HEK293 (cell line): ENCODE measurements around the gene CCM2.
"Not testable (repeated sequence)": the region's sequence is repeated elsewhere in the genome, so short reads cannot be mapped to it uniquely, and the experiment has no call there.

Experiments
- CTCF ChIP-seq: fragments of 450-650 bp; formaldehyde crosslinking; IDR thresholded peaks from 2 replicates; pipeline ENCODE4 v1.5.1; 2016; ENCODE audit warnings: missing biosample characterization, missing genetic modification characterization
- REPIN1 ChIP-seq: fragments of 450-650 bp; formaldehyde crosslinking; IDR thresholded peaks from 2 replicates; pipeline ENCODE4 v1.5.1; 2017; ENCODE audit warnings: missing biosample characterization, missing genetic modification characterization, low read depth
- REST ChIP-seq: fragments of 450-650 bp; formaldehyde crosslinking; IDR thresholded peaks from 2 replicates; pipeline ENCODE4 v1.5.1; 2016; ENCODE audit warnings: missing biosample characterization, missing genetic modification characterization
- SALL2 ChIP-seq: fragments of 450-650 bp; formaldehyde crosslinking; IDR thresholded peaks from 2 replicates; pipeline ENCODE4 v1.5.0; 2017; ENCODE audit warnings: missing biosample characterization, mild to moderate bottlenecking, missing genetic modification characterization, borderline replicate concordance
- SETDB1 ChIP-seq: IDR thresholded peaks from one replicate; pipeline ENCODE4 v1.6.1; 2017; ENCODE audit warnings: mild to moderate bottlenecking, low read length, moderate library complexity, mixed read lengths; ENCODE audit not compliant: insufficient read length
- ZNF18 ChIP-seq: fragments of 450-650 bp; formaldehyde crosslinking; IDR thresholded peaks from 2 replicates; pipeline ENCODE4 v1.5.1; 2016; ENCODE audit warnings: missing biosample characterization, missing genetic modification characterization
- ZNF280D ChIP-seq: fragments of 450-650 bp; formaldehyde crosslinking; IDR thresholded peaks from 2 replicates; pipeline ENCODE4 v1.5.1; 2016; ENCODE audit warnings: missing biosample characterization, missing genetic modification characterization
- ZNF324 ChIP-seq: fragments of 450-650 bp; formaldehyde crosslinking; IDR thresholded peaks from 2 replicates; pipeline ENCODE4 v1.5.1; 2016; ENCODE audit warnings: missing biosample characterization, missing genetic modification characterization
- ZNF701 ChIP-seq: fragments of 450-650 bp; formaldehyde crosslinking; IDR thresholded peaks from 2 replicates; pipeline ENCODE4 v1.5.1; 2016; ENCODE audit warnings: missing biosample characterization, missing genetic modification characterization
- ZNF704 ChIP-seq: fragments of 450-650 bp; formaldehyde crosslinking; IDR thresholded peaks from 2 replicates; pipeline ENCODE4 v1.5.1; 2016; ENCODE audit warnings: missing biosample characterization, missing genetic modification characterization

GRCh38 chr7:45034710-45035109, 34.7 kb downstream of the CCM2 start:
- TF ChIP-seq REST (tag by site-specific recombination); ZNF18 (tag by site-specific recombination); ZNF324 (tag by site-specific recombination); ZNF701 (tag by site-specific recombination); REPIN1 (tag by site-specific recombination); ZNF704; ZNF280D; CTCF (tag by site-specific recombination); SETDB1; SALL2: not testable (repeated sequence)
